Hematopoietic multipotent progenitor cell treated with erythropoietin and hydrocortisone succinate and interleukin-3 and kit ligand, for 8 days (in vitro differentiated cells): Measurements from ENCODE around the gene COL4A2.

Source experiments
- DNase-seq: peaks from one replicate; pipeline ENCODE4 v3.0.0-alpha.2; 2015

The COL4A2 gene

GRCh38 chr13:110422913-110423688 lies 116.0 kb downstream of the COL4A2 start:
- no peak for DNase-seq

GRCh38 chr13:110423689-110424302 lies 116.7 kb downstream of the COL4A2 start:
- DNase-seq: no peak

GRCh38 chr13:110424569-110425443 lies 117.7 kb downstream of the COL4A2 start:
- DNase-seq: no peak

GRCh38 chr13:110425444-110425780 lies 118.3 kb downstream of the COL4A2 start:
- DNase-seq: no peak

GRCh38 chr13:110426735-110427134 lies 119.7 kb downstream of the COL4A2 start:
- no peak for DNase-seq

- DNase-seq: no peak
These were observed 121.2 kb downstream of the COL4A2 start for GRCh38 chr13:110428313-110428712.

- no peak for DNase-seq
These were observed 123.6 kb downstream of the COL4A2 start for GRCh38 chr13:110430391-110431336.

GRCh38 chr13:110431425-110432294 lies 124.6 kb downstream of the COL4A2 start:
- DNase-seq: no peak

GRCh38 chr13:110432522-110432921 lies 125.4 kb downstream of the COL4A2 start:
- DNase-seq: no peak

- no peak for DNase-seq
These were observed 125.9 kb downstream of the COL4A2 start for GRCh38 chr13:110433014-110433413.

- DNase-seq: no peak
These were observed 127.5 kb downstream of the COL4A2 start for GRCh38 chr13:110434629-110435028.

GRCh38 chr13:110435331-110435730 lies 128.2 kb downstream of the COL4A2 start:
- no peak for DNase-seq

- DNase-seq: no peak
These were observed 129.2 kb downstream of the COL4A2 start for GRCh38 chr13:110436276-110436675.

- DNase-seq: no peak
These were observed 129.8 kb downstream of the COL4A2 start for GRCh38 chr13:110436786-110437370.

GRCh38 chr13:110438211-110438610 lies 131.1 kb downstream of the COL4A2 start:
- no peak for DNase-seq

- DNase-seq: no peak
These were observed 131.7 kb downstream of the COL4A2 start for GRCh38 chr13:110438776-110439175.

- no peak for DNase-seq
These were observed 134.1 kb downstream of the COL4A2 start for GRCh38 chr13:110440946-110441731.

- DNase-seq: no peak
These were observed 136.0 kb downstream of the COL4A2 start for GRCh38 chr13:110442930-110443621.

GRCh38 chr13:110443622-110444225 lies 136.6 kb downstream of the COL4A2 start:
- no peak for DNase-seq
